T-cell (primary cell): ENCODE data around the gene UQCRQ. TPM values are rescaled to one million over a fixed set of nuclear protein-coding genes. Genes with fewer than 3 reads are reported as not detected.

ENCODE experiments used
- ATAC-seq, 4 experiments: fragments of 200-7000 bp in 3 of 4; fragments of 150-1000 bp in 1 of 4; cut with Tn5 transposase; replicated peaks in 1 of 4; 1 replicate in 3 of 4; 2 replicates in 1 of 4; pipeline ENCODE4 v1.10.0; 2021; ENCODE audit warnings: moderate library complexity in 3 of 4, mild to moderate bottlenecking in 2 of 4, moderate number of reproducible peaks in 1 of 4
- CTCF ChIA-PET, 2 donors: fragments of 300-600 bp; sonication (Branson Sonifier 250); formaldehyde crosslinking; loops; one replicate each; lab custom pipeline; 2022; ENCODE audit warnings: antibody characterized with exemption in 2 of 2; lab: Charles Lee
- POLR2A ChIA-PET, 2 donors: fragments of 300-600 bp; sonication (Branson Sonifier 250); formaldehyde crosslinking; loops; one replicate each; lab custom pipeline; 2022; ENCODE audit warnings: antibody characterized with exemption in 2 of 2; lab: Charles Lee
- DNase-seq, 35 experiments: peaks; one replicate each; pipeline versions ENCODE4 v3.0.0 to v3.0.0-alpha.2; 2013 to 2023
- H3K27ac ChIP-seq: one replicate; pipeline ENCODE4 v1.5.1; 2013; ENCODE audit warnings: low read length
- H3K27me3 ChIP-seq, 2 experiments: replicated peaks in 1 of 2; 1 replicate in 1 of 2; 2 replicates in 1 of 2; pipeline versions ENCODE4 v1.6.1 to v1.7.0; 2013; ENCODE audit warnings: low read length in 1 of 2, mixed read lengths in 1 of 2; ENCODE audit not compliant: control insufficient read depth in 2 of 2, insufficient read depth in 2 of 2; ENCODE audit errors: extremely low read depth in 1 of 2
- H3K36me3 ChIP-seq, 2 donors: 1 replicate in 1 of 2; 2 replicates in 1 of 2; pipeline versions ENCODE4 v1.6.1 to v1.7.0; 2013; ENCODE audit warnings: low read length in 1 of 2; ENCODE audit not compliant: control insufficient read depth in 2 of 2, insufficient read depth in 1 of 2; ENCODE audit errors: extremely low read depth in 1 of 2
- H3K4me1 ChIP-seq, 2 experiments: 1 replicate in 1 of 2; 2 replicates in 1 of 2; pipeline versions ENCODE4 v1.6.1 to v1.7.0; 2013; ENCODE audit warnings: low read length in 2 of 2, mixed read lengths in 1 of 2; ENCODE audit not compliant: insufficient read depth in 2 of 2, control insufficient read depth in 1 of 2; ENCODE audit errors: extremely low read depth in 1 of 2
- H3K4me3 ChIP-seq, 2 donors: 1 replicate in 1 of 2; 2 replicates in 1 of 2; pipeline versions ENCODE4 v1.5.1 to v1.7.0; 2013; ENCODE audit warnings: mild to moderate bottlenecking in 2 of 2, low read length in 1 of 2, moderate library complexity in 1 of 2; ENCODE audit not compliant: control insufficient read depth in 1 of 2; ENCODE audit errors: extremely low read depth in 1 of 2
- H3K9me3 ChIP-seq: 2 replicates; pipeline ENCODE4 v1.7.0; 2013
- H3K27ac Mint-ChIP-seq, 2 donors: one replicate each; pipeline ENCODE4 v1.8.0; 2020 to 2021; ENCODE audit warnings: mild to moderate bottlenecking in 2 of 2, mixed read lengths in 2 of 2
- H3K27me3 Mint-ChIP-seq, 2 donors: one replicate each; pipeline ENCODE4 v1.8.0; 2021 to 2022; ENCODE audit warnings: mixed read lengths in 2 of 2
- H3K36me3 Mint-ChIP-seq: one replicate; pipeline ENCODE4 v1.8.0; 2021; ENCODE audit warnings: mixed read lengths
- H3K4me1 Mint-ChIP-seq, 3 donors: one replicate each; pipeline ENCODE4 v1.8.0; 2020 to 2022; ENCODE audit warnings: mixed read lengths in 3 of 3, mild to moderate bottlenecking in 1 of 3
- H3K4me3 Mint-ChIP-seq, 3 donors: one replicate each; pipeline ENCODE4 v1.8.0; 2020 to 2022; ENCODE audit warnings: mild to moderate bottlenecking in 3 of 3, mixed read lengths in 3 of 3, moderate library complexity in 3 of 3
- H3K9me3 Mint-ChIP-seq, 3 donors: one replicate each; pipeline ENCODE4 v1.8.0; 2020 to 2022; ENCODE audit warnings: mixed read lengths in 3 of 3
- WGBS: methylation state at CpG from one replicate; pipeline ENCODE4 v1.1.5; 2013; ENCODE audit warnings: missing lambda C conversion rate; ENCODE audit not compliant: insufficient coverage; 5-methylcytosine and 5-hydroxymethylcytosine counted together
- total RNA-seq, 35 experiments: library from RNA in 6 of 35; stranded (reverse) in 6 of 35; fragments of 120-200 nt in 1 of 35; gene quantifications; one replicate each; pipeline versions ENCODE4 v1.2.1 to v1.2.4 and lab custom pipeline; 2013 to 2026

UQCRQ gene
- total RNA-seq, 5 donors from 2014 or later (not counting 1 experiment from before 2014, with no cell fraction given) = 119 to 139 (median 132) TPM

DNA sequence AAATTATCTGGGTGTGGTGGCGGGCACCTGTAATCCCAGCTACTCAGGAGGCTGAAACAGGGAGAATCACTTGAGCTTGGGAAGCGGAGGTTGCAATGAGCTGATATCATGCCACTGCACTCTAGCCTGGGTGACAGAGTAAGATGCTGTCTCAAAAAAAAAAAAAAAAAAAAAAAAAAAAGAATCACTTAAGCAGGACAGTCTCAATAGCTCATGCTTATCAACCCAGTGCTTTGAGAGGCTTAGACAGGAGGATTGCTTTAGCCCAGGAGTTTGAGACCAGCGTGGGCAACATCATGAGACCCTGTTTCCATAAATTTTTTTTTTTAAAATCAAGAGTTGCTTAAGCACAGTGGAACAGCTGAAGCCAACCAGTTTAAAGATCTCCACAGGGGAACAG is 49.6 kb downstream of the UQCRQ start:
- H3K36me3 Mint-ChIP-seq = peaks cover 30% of the 10 kb centered on the region
- no peak for DNase-seq
- H3K9me3 ChIP-seq = no peaks in the 10 kb centered on the region
- H3K9me3 Mint-ChIP-seq = no peaks in the 10 kb centered on the region
- no peak overlapping the region for H3K4me3 Mint-ChIP-seq
- no peak overlapping the region for H3K27ac ChIP-seq
- H3K27ac Mint-ChIP-seq = no peak overlapping the region
- ChIA-PET CTCF (interaction anchor here (0.6 kb wide), 4 partner anchors 11 to 529 kb away, joined by 4 to 9 read pairs (median 6); no protein-coding TSS in a partner anchor), POLR2A (interaction anchor here in 1 of 2 donors (0.5 kb wide), 1 partner anchor 23 kb away, joined by 3 read pairs; no protein-coding TSS in a partner anchor)
- peaks cover 10 to 11% (median 10%) of the 10 kb centered on the region in 3 donors for H3K4me1 Mint-ChIP-seq
- no peaks in the 10 kb centered on the region for H3K27me3 ChIP-seq
- no peak overlapping the region for H3K4me3 ChIP-seq
- no peak for ATAC-seq
- no peaks in the 10 kb centered on the region for H3K4me1 ChIP-seq
- 100% methylated on average over 1 of the region's 3 CpGs for WGBS
- no peaks in the 10 kb centered on the region for H3K27me3 Mint-ChIP-seq
- H3K36me3 ChIP-seq = peaks cover 0 to 54% of the 10 kb centered on the region in 2 donors

Other genes starting within 250 kb of the UQCRQ start
- gene IL13, start 208.5 kb upstream of the UQCRQ start, total RNA-seq = 1 to 10 TPM in 1 of 5 donors, under 1 TPM in 4; 0.30 to 1.9 (median 0.44) TPM
- gene IL4, start 192.7 kb upstream of the UQCRQ start, total RNA-seq = under 1 TPM in 1 of 5 donors, not detected in 4; 0.85 TPM
- 10 to 100 TPM; 13.8 to 15.9 (median 15.2) TPM for gene KIF3A, start 129.1 kb upstream of the UQCRQ start, total RNA-seq
- gene CCNI2, start 119.2 kb upstream of the UQCRQ start, total RNA-seq = 10 to 100 TPM in 3 of 5 donors, 1 to 10 TPM in 2; 5.8 to 13.8 (median 11.0) TPM
- 10 to 100 TPM in 4 of 5 donors, 1 to 10 TPM in 1; 6.6 to 12.4 (median 11.0) TPM for gene SEPTIN8, start 89.4 kb upstream of the UQCRQ start, total RNA-seq
- not detected for gene SOWAHA, start 53.3 kb upstream of the UQCRQ start, total RNA-seq
- gene SHROOM1, start 36.0 kb upstream of the UQCRQ start, total RNA-seq = 1 to 10 TPM in 1 of 5 donors, under 1 TPM in 2, not detected in 2; 0.35 to 1.1 (median 0.62) TPM
- 1 to 10 TPM in 2 of 5 donors, under 1 TPM in 3; 0.63 to 1.9 (median 0.92) TPM for gene GDF9, start 173 bp upstream of the UQCRQ start, total RNA-seq
- 1 to 10 TPM; 1.3 to 6.2 (median 3.7) TPM for gene LEAP2, start 7.0 kb downstream of the UQCRQ start, total RNA-seq
- 10 to 100 TPM; 44.2 to 74.1 (median 53.0) TPM for gene AFF4, start 97.0 kb downstream of the UQCRQ start, total RNA-seq
- 10 to 100 TPM; 15.6 to 19.5 (median 16.3) TPM for gene ZCCHC10, start 159.9 kb downstream of the UQCRQ start, total RNA-seq
- gene HSPA4, start 185.4 kb downstream of the UQCRQ start, total RNA-seq = 10 to 100 TPM; 47.0 to 55.3 (median 48.1) TPM